Hypothalamus (tissue), 51 donors: ENCODE measurements around the gene CXCL16.
"Not testable (repeated sequence)": the region's sequence is repeated elsewhere in the genome, so short reads cannot be mapped to it uniquely, and the experiment has no call there.

Experiments used
- DNase-seq, 51 donors: peaks; one replicate each; lab custom pipeline; 2025; lab: John Stamatoyannopoulos, UW

Gene CXCL16

DNA sequence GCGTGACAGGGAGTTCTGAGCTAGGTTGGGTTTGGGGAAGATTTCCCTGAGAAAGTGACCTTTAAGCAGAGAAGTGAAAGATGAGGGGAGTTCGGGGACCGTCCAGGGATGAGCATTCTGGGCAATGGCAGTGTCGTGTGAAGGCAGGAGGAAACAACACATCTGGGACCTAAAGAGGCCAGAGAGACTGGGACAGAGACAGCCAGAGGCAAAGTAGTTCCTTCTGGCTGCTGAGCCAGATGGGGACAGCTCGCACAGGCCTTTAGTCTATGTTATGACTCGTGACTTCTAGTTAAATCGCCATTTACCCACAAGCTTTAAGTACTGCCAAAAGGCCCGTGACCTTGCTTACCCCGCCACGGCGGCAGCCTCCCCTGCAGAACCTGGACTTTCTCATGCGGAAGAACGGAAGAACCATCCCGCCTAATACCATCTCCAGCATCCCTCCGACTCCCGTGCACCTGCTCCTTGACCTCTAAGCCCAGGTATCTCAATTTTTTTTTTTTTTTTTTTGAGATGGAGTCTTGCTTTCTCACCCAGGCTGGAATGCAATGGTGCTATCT is 17.0 kb downstream of the CXCL16 start:
- no peak for DNase-seq

DNA sequence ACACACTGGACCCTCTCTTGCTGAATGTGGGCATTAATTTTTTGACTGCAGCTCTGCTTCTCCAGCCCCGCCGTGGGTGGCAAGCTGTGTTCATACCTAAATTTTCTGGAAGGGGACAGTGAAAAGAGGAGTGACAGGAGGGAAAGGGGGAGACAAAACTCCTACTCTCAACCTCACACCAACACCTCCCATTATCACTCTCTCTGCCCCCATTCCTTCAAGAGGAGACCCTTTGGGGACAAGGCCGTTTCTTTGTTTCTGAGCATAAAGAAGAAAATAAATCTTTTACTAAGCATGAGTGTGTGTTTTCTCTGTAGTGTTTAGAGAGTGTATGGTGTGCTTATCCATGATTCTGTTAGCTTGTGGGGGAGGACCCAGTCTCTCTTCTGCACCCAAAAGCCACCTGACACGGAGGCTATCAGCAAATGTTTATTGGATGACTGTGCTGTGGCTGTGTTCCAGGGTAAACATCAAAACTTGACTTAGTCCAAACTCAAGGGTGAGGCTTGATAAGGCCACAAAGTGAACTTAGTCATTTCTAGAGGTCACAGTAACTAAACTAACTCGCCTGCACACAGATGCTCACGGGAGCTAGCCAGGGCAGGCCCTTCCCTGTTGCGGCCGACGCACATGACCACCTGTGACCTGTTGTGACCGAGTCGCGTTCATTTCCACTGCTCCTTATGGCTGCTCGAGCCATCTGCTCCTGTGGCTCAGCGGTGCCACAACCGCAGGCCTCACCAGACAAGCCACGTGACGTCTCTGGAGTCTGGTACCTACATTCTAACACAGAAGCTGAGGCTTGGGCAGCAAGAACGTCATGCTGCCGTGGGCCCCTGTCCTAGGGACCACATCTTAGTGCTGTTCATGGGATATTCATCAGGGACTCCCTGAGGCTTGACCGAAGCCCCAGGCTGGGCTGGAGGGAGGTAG is 18.3 kb downstream of the CXCL16 start:
- no peak for DNase-seq

DNA sequence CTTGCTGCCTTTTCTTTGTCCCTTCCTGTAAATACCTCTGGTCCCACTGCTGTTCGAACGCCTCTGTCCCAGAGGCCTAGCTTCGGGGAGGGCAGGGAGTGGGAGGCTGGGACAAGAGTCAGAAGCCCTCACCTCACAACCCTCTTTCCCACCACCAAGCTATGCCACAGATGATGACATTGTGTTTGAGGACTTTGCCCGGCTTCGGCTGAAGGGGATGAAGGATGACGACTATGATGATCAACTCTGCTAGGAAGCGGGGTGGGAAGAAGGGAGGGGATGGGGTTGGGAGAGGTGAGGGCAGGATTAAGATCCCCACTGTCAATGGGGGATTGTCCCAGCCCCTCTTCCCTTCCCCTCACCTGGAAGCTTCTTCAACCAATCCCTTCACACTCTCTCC is 18.9 kb downstream of the CXCL16 start:
- no peak for DNase-seq

DNA sequence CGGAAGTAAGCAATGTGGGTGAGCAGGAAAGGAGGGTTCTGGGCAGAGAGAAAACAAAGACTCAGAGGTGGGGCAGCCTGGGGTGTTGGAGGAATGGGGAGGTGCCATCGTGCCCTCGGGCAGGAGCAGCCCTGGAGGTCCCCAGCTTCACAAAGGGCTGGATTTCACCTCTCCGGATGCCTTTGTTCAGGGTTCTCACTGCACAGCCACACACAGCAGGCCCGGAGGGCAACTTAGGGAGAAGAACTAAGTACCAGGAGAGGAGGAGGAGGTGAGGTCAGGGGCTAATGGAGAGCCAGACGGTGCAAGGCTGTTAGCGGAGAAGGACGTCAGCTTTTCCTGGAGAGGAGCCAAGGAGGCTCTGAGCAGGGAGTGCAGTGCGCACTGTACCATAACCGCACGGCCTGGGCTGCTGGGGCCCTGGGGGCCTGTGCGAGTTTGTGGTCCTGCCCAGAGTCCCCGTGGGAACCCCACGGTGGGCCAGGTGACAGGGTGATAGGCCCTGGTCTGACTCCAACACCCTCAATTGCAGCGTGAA is 20.0 kb downstream of the CXCL16 start:
- no peak for DNase-seq

DNA sequence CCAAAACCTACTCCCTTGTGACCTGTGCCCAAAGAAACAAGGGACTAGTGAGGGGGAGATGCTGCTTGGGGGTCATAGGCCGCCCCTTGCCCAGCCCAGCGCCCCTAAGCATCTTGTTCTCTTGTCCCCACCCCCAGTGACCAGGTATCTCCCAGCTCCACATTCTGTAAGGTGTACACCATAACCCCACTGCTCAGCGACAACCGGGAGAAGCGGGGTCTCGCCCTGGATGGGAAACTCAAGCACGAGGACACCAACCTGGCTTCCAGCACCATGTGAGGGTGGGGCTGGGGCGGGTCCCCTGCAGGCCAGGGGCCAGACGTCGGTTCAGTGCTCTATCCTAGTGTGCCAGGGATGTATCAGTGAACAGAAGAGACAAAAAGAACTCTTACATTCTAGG is 20.6 kb downstream of the CXCL16 start:
- DNase-seq: no peak

DNA sequence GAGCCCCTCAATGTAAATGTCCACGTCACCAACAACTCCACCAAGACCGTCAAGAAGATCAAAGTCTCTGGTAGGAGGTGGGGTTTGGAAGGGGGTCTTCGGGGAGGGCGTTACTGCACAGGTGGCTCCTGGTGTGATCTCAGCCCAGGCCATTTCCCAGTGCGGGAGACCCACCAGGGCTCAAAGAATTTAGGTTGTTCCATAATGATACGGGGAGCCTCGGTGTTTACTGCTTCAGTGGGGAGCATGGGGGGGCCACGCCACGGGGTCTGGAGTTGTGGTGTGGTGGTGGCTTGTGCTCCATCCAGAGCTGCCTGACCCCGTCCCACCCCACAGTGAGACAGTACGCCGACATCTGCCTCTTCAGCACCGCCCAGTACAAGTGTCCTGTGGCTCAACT is 21.5 kb downstream of the CXCL16 start:
- no peak for DNase-seq

DNA sequence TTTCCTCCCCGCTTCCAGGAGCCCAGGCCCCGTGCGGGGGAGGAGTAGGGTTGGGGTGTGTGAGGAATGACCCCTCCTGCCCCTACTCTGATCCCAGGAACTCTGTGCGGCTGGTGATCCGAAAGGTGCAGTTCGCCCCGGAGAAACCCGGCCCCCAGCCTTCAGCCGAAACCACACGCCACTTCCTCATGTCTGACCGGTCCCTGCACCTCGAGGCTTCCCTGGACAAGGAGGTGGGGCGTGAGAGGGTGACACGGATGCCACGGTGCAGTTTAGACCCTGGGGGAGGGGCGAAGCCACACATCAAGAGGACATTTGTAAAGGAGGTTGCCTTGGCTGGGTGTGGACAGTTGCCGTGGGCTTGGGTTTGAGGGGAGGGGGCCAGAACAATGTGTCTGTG is 21.9 kb downstream of the CXCL16 start:
- no peak for DNase-seq

DNA sequence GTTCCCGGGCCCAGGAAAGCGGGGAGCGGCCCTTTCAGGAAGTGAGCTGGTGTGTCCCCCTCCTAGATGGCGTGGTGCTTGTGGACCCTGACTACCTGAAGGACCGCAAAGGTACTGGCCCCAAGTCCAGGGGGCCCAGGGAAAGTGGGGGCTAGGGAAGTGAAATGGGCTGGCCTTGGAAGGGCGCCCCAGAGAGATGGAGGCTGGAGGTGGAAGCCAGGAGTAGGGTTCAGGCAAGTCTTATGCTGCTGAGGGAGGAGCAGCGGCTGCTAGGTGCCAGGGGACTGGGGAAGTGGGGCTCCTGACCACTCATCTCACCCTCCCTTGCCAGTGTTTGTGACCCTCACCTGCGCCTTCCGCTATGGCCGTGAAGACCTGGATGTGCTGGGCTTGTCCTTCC is 23.6 kb downstream of the CXCL16 start:
- DNase-seq: no peak

DNA sequence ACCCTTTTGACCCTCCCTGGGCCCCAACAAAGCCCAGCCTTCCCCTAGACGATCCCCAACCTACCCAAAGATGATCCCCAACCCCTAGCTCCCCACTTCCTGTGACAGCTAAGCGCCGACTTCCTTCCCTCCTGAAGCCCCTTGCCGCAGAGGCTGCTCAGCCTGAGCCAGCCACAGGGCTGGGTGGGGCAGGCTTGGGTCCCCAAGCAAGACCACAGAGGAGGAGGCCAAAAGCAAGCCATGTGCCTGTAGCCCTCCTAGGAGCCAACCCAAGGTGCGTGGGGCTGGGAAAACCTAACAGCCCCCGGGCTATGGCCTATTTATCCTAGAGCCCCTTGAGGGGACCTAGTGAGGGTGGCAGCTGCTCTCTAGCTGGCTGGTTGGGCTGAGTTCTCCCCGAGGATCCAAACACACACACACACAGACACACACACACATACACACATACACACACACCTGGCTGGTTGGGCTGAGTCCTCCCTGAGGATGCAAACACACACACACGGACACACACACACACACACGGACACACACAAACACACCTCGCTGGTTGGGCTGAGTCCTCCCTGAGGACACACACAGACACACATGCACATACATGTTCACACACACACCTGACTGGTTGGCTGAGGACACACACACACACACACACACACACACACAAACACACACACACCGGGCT is 24.5 kb downstream of the CXCL16 start:
- DNase-seq: no peak

DNA sequence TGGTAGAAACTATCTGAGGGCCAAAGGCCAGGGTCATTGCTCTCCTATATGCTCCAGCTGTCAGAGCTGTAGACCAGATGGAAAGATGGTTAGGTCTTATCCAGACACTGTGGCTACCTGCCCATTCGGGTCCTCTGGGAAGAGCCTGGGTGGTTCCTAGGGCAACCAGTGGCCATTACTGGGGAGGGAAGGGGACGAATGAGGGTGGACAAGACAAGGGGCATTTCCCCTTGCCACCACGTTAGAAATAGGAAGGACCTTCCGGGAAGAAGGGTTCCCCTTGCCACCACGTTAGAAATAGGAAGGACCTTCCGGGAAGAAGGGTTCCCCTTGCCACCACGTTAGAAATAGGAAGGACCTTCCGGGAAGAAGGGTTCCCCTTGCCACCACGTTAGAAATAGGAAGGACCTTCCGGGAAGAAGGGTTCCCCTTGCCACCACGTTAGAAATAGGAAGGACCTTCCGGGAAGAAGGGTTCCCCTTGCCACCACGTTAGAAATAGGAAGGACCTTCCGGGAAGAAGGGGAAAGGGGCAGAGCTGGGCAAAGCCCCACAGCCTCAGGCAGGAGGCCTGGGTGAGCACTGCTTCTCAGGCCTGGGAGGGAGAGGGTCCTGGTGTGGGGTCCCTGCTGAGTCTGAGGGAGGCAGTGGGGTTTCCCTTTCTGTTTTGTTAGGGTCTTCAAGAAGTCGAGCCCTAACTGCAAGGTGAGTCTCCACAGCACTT is 25.2 kb downstream of the CXCL16 start:
- not testable (repeated sequence) for DNase-seq

DNA sequence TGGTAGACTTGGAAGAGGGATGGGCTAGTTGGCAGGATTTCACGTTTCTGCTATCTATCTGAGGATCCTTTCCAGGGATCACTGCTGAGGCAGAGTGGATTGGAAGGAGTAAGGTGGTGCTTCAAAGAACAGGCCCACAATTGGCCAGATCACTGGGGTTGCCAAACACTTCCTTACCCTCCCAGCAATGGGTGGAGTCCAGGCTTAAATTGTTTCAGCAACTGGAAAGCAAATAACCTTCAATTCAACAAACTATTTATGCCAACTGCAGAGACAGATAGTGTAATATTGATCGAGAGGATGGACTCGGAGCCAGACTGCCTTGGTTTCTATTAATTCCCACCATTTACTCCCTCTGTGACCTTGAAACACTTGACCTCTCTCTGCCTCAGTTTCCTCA is 27.2 kb downstream of the CXCL16 start:
- no peak for DNase-seq

DNA sequence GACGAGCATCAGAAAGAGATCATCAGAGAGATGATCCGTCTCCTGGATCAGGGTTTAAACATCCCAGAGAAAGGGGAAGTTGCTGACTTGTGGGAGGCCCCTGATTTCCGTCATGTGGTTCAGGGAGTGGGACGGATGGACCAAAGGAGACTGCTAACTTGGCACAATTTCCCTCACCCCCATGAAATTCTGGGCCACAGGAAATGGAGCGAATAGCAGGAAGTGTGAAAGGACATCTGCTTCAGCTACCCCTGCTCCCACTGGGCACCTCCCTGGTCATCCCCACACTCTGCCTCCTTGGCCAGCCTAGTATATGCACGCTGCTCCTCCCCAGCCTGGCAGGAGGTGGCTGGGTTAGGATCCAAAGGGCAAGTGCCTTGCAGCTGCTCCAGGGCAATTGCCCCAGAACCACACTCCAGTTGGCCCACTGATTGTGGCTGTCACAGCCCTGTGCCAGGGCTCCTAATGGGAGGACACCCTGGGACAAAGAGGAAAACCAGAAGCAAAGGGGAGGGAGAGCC is 28.0 kb downstream of the CXCL16 start:
- DNase-seq: peak in 21 of 51 donors; percentile 4 to 52 (median 23)

DNA sequence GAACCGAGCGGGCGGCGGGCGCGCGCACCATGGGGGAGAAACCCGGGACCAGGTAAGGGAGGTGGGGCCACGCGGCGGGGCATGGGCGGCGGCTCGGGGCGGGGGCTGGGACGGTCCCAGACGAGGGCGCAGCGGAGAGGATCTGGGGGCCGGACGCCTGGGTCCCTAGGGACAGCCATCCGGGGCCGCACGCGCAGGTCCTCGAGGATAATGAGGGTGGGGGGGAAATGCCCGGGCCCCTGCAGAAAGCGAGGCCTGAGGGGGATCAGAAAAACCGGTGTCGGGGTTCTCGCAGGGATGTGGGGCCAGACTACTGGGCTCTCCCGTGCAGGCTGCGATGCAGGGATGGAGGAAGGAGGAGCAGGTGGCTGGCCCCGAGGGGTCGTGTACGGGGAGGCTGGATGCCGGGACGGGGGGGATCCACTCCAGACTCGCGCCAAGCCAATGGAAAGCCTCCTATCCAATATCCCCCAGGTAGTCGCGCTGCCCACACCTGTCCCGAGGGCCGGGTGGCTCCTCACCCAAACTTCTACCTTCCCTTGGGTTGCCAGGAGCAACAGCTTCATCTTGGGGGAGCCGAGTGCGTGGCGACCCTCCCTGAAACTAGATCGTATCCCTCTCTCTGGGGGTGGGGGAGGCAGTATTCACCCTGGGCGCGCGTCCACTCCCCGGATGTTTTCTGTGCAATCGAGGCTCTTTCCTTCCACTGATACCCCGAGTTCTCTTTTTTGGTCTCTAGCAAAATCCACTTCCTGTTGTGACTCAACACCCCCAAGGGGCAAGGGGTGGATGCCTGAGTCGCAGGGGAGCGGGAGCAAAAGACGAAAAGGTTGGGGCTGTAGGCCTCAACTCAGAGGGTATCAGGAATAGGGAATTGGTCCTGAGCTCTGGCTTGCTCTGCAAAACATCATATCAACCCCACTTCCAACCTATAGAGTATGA is 28.8 kb downstream of the CXCL16 start:
- peak in 5 of 51 donors; percentile 16 to 52 (median 42) for DNase-seq

DNA sequence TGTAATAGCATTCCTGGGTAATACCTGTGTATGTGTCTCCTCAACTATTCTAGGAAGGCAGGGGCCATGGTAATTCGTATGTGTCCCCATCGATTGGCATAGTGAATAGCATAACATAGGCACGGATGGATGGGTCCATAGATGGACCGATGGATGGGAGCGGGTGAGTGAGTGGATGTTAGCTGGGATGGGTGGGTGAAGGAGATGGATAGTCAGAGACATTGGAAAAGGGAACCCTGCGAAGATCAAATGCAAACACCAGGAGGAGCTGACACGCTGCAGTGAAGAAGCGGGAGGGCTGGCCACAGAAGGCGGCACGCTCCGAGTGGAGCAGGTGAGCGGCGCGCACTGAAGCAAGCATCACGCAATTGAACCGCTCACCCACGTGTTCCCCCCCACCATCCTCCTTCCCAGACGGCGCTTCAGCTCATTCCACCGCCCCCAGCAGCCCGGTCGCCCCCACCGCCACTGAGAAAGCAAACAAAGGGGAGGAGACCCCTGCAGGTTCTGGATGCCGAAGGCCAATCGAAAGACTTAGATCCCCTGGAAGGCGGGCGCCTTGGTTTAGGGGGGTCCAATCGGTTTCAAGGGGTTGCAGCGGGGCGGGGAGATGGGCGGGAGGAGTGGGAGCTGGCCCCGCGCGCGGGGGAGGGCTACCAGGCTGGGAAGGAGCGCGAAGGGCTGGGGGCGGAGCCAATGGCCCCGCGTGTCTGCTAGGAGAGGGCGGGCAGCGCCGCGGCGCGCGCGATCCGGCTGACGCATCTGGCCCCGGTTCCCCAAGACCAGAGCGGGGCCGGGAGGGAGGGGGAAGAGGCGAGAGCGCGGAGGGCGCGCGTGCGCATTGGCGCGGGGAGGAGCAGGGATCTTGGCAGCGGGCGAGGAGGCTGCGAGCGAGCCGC is 29.7 kb downstream of the CXCL16 start, which contains the start of gene ARRB2:
TSS of gene ARRB2 (plus strand) at position 839 of the 899 bp plus-strand sequence. CDS start 90 bp downstream, outside the sequence.
- peak; percentile 56 to 100 (median 98) for DNase-seq

DNA sequence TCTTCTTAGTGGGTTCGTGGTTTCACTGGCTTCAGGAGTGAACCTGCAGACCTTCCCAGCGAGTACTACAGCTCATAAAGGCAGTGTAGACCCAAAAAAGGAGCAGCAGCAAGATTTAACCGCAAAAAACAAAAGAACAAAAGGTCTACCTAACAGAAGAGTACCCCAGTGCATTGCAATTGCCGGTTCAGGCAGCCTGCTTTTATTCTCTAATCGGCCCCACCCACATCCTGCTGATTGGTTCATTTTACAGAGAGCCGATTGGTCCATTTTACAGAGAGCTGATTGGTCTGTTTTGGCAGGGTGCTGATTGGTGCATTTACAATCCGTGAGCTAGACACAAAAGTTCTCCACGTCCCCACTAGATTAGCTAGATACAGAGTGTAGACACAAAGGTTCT is 31.3 kb downstream of the CXCL16 start:
- peak in 12 of 51 donors; percentile 9 to 72 (median 16) for DNase-seq

DNA sequence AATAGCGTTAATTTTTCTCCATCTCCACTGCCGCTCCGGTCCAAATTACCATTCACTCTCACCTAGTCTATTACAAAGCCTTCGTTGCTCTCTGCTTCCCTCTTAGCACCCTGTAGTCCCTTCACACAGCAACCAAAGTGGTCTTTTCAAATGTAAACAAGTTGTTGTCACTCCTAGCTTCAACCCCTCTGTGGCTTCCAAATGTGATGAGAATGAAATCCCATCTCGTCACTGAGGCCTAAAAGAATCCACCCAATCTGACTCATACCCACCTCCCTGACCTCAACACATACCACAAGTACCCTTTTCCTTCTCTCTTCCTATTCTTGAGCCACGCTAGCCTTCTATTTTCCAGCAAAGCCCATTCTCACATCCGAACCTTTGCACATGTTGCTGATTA is 33.6 kb downstream of the CXCL16 start:
- DNase-seq: no peak

DNA sequence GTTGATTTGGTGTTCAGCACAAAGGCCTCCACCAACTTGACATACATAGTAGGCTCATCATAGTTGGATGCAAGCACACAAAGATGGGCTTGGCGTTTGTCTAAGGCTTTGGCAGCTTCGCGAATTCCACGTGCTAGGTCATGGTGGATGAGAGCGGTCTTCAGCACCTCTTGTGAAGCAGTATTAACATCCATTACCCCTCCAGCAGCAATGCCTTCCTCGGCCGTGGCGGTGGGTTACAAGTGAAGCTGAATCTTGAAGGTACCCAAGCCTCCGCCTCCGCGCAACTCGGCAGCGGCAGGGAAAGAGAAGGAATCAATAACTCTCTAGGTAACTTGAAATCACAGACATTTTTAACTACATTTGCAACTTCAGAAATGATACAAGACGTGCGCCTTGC is 34.7 kb downstream of the CXCL16 start:
- DNase-seq: no peak

DNA sequence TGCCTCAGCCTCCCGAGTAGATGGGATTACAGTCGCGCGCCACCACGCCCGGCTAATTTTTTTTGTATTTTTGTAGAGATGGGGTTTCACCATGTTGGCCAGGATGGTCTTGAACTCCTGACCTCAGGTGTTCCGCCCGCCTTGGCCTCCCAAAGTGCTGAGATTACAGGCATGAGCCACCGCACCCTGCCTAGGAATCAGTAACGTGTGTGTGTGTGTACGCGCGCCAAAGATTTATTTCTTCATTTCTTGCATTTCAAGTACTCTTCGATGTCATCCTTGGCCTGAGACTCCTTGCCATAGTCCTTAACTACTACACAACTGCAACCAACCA is 35.2 kb downstream of the CXCL16 start:
- not testable (repeated sequence) for DNase-seq
